CD4-positive, CD25-positive, alpha-beta regulatory T cell (primary cell): ENCODE results near the gene SIK3. TPM values are rescaled to one million over a fixed set of nuclear protein-coding genes. Genes with fewer than 3 reads are reported as not detected.
A peak's percentile ranks its signal among the peaks of the same experiment; 100 is the strongest.

Experiments used
- ATAC-seq, 2 donors: fragments of 150-1000 bp; cut with Tn5 transposase; one replicate each; pipeline ENCODE4 v1.10.0; 2021; ENCODE audit warnings: low read depth in 2 of 2, moderate number of reproducible peaks in 2 of 2, moderate library complexity in 1 of 2
- DNase-seq, 3 donors: peaks; one replicate each; pipeline versions ENCODE4 v3.0.0 to v3.0.0-alpha.2; 2012 to 2022; ENCODE audit warnings: mixed read lengths in 1 of 3
- H3K27ac ChIP-seq: one replicate; pipeline ENCODE4 v1.7.0; 2013; ENCODE audit warnings: mild to moderate bottlenecking, low read length; ENCODE audit not compliant: insufficient read depth, poor library complexity, severe bottlenecking
- H3K27me3 ChIP-seq: one replicate; pipeline ENCODE4 v1.7.0; 2013; ENCODE audit warnings: low read length; ENCODE audit not compliant: control insufficient read depth, insufficient read depth
- H3K36me3 ChIP-seq: one replicate; pipeline ENCODE4 v1.7.0; 2013; ENCODE audit warnings: mild to moderate bottlenecking, low read length, moderate library complexity; ENCODE audit not compliant: control insufficient read depth, insufficient read depth
- H3K4me1 ChIP-seq: 2 replicates; pipeline ENCODE4 v1.7.0; 2013; ENCODE audit warnings: mild to moderate bottlenecking, low read length; ENCODE audit not compliant: insufficient read depth, control insufficient read depth, poor library complexity, severe bottlenecking
- H3K4me3 ChIP-seq: one replicate; pipeline ENCODE4 v1.7.0; 2013; ENCODE audit warnings: low read depth, mild to moderate bottlenecking, low read length, moderate library complexity
- H3K9me3 ChIP-seq, 2 experiments: 1 replicate in 1 of 2; 2 replicates in 1 of 2; pipeline ENCODE4 v1.7.0; 2013; ENCODE audit warnings: low read length in 2 of 2, mild to moderate bottlenecking in 1 of 2, moderate library complexity in 1 of 2; ENCODE audit not compliant: control insufficient read depth in 2 of 2
- H3K27ac Mint-ChIP-seq, 3 donors: one replicate each; pipeline ENCODE4 v1.8.0; 2020 to 2022; ENCODE audit warnings: mild to moderate bottlenecking in 3 of 3, mixed read lengths in 3 of 3, moderate library complexity in 2 of 3
- H3K27me3 Mint-ChIP-seq: one replicate; pipeline ENCODE4 v1.8.0; 2022; ENCODE audit warnings: mild to moderate bottlenecking, mixed read lengths
- H3K36me3 Mint-ChIP-seq: one replicate; pipeline ENCODE4 v1.8.0; 2020; ENCODE audit warnings: mixed read lengths
- H3K4me1 Mint-ChIP-seq, 4 donors: one replicate each; pipeline ENCODE4 v1.8.0; 2020 to 2022; ENCODE audit warnings: mixed read lengths in 4 of 4, mild to moderate bottlenecking in 1 of 4
- H3K4me3 Mint-ChIP-seq, 4 donors: one replicate each; pipeline ENCODE4 v1.8.0; 2020 to 2022; ENCODE audit warnings: mild to moderate bottlenecking in 4 of 4, mixed read lengths in 4 of 4, moderate library complexity in 3 of 4
- H3K9me3 Mint-ChIP-seq, 7 donors: one replicate each; pipeline ENCODE4 v1.8.0; 2020 to 2022; ENCODE audit warnings: mixed read lengths in 7 of 7, mild to moderate bottlenecking in 3 of 7, moderate library complexity in 2 of 7
- polyA plus RNA-seq, 4 donors: library from polyadenylated mRNA; unstranded; fragments of 300-500 nt; fragmentation: Illumina TruSeq; gene quantifications; one replicate each; pipeline ENCODE4 v1.2.3, GENCODE V29; 2021
- total RNA-seq: library from RNA; stranded (reverse); gene quantifications from one replicate; pipeline ENCODE4 v1.2.3, GENCODE V29; 2022

SIK3 gene
- total and polyA plus RNA-seq, 5 donors from 2014 or later = 7.0 to 55.2 (median 9.4) TPM

DNA sequence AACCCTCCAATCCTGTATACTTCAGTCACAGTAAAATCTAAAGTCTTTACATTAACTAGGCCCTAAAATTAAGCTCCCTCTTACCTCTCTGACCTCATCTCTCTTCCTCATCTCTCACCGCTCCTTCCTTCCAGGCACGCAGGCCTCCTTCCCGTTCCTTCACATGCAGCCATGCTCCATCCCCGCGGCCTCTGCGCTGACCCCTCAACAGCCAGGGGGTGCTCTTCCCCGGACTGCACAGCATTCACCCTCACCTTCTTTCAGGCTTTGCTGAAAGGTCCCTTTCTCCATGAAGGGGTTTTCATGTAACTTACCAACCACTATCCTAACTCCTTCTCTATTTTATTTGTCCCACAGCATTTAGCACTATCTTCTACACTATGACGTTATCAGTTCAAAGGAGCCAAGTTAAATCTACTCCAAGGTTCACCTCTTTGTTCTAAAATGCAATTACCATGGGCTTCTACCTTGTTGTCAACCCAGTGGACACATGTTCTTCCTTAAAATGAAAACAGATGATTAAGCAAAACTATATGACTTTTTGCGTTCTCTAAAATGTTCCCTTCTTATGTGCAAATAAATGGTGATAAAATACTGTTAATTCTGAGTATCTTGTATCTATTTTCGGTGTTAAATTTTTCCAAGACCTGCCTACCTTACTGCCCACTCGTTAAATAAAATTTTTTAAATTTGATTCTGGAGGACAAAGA, 203.0 kb downstream of the SIK3 start:
- peaks cover 8 to 17% (median 14%) of the 10 kb centered on the region in 4 donors for H3K4me1 Mint-ChIP-seq
- H3K36me3 ChIP-seq = peaks cover 35% of the 10 kb centered on the region
- ATAC-seq (no peak), DNase-seq (peak in 1 of 3 donors; percentile 26)
- H3K27me3 ChIP-seq = no peaks in the 10 kb centered on the region
- H3K4me1 ChIP-seq = peaks cover 2% of the 10 kb centered on the region
- H3K4me3 Mint-ChIP-seq = no peak overlapping the region
- no peak overlapping the region for H3K27ac ChIP-seq
- H3K9me3 Mint-ChIP-seq = peaks cover 0 to 6% (median 0%) of the 10 kb centered on the region in 7 donors
- no peaks in the 10 kb centered on the region for H3K9me3 ChIP-seq
- no peak overlapping the region for H3K4me3 ChIP-seq
- H3K36me3 Mint-ChIP-seq = peaks cover 44% of the 10 kb centered on the region
- H3K27ac Mint-ChIP-seq = peak overlapping the region in 2 of 3 donors; percentile 39 to 83
- H3K27me3 Mint-ChIP-seq = no peaks in the 10 kb centered on the region

- DNase-seq = no peak
- ATAC-seq = no peak
- Mint-ChIP-seq H3K9me3 (no peaks in the 10 kb centered on the region), H3K4me3 (no peak overlapping the region), H3K27me3 (no peaks in the 10 kb centered on the region), H3K4me1 (peaks cover 12 to 19% (median 14%) of the 10 kb centered on the region in 4 donors), H3K27ac (peak overlapping the region; percentile 39 to 72 (median 44)), H3K36me3 (peaks cover 37% of the 10 kb centered on the region)
- Histone ChIP-seq H3K4me1 (peaks cover 6% of the 10 kb centered on the region), H3K4me3 (no peak overlapping the region), H3K27ac (no peak overlapping the region), H3K36me3 (peaks cover 35% of the 10 kb centered on the region), H3K9me3 (no peaks in the 10 kb centered on the region), H3K27me3 (no peaks in the 10 kb centered on the region)
Measured at GRCh38 chr11:116893906-116894305, 204.3 kb downstream of the SIK3 start.

DNA sequence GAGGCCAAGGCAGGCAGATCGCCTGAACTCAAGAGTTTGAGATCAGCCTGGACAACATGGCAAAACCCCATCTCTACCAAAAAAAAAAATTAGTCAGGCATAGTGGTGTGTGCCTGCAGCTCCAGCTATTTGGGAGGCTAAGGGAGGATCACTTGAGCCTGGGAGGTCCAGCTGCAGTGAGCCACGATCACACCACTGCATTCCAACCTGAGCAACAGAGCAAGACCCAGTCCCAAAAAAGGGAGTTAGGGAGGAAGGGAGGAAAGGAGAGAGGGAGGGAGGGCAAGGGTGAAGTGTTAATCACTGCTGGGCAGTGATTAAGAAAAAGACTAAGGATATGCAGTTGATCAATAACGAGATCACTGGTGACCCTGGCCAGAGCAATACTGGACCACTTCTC, 204.8 kb downstream of the SIK3 start:
- peaks cover 37% of the 10 kb centered on the region for H3K36me3 Mint-ChIP-seq
- no peak overlapping the region for H3K27ac ChIP-seq
- no peaks in the 10 kb centered on the region for H3K27me3 ChIP-seq
- peaks cover 6% of the 10 kb centered on the region for H3K4me1 ChIP-seq
- H3K4me3 Mint-ChIP-seq = no peak overlapping the region
- ATAC-seq = no peak
- peak overlapping the region in 2 of 3 donors; percentile 39 to 57 for H3K27ac Mint-ChIP-seq
- DNase-seq = no peak
- H3K4me1 Mint-ChIP-seq = peaks cover 14 to 19% (median 15%) of the 10 kb centered on the region in 4 donors
- no peak overlapping the region for H3K4me3 ChIP-seq
- H3K27me3 Mint-ChIP-seq = no peaks in the 10 kb centered on the region
- peaks cover 35% of the 10 kb centered on the region for H3K36me3 ChIP-seq
- H3K9me3 Mint-ChIP-seq = no peaks in the 10 kb centered on the region
- no peaks in the 10 kb centered on the region for H3K9me3 ChIP-seq

DNA sequence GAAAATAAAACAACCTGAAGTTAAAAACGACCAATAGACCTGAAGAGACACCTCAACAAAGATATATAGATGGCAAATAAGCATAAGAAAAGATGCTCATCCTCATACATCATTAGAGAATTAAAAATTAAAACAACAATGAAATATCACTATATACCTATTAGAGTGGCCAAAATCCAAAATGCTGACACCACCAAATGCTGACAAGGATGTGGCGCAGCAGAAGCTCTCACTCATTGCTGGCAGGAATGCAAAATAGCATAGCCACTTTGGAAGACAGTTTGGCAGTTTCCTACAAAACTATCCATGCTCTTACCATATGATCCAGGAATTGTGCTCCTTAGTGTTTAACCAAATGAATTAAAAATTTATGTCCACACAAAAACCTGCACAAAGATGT, 205.9 kb downstream of the SIK3 start:
- Histone ChIP-seq H3K9me3 (no peaks in the 10 kb centered on the region), H3K4me3 (no peak overlapping the region), H3K36me3 (peaks cover 35% of the 10 kb centered on the region), H3K4me1 (peaks cover 6% of the 10 kb centered on the region), H3K27me3 (no peaks in the 10 kb centered on the region), H3K27ac (no peak overlapping the region)
- no peaks in the 10 kb centered on the region for H3K9me3 Mint-ChIP-seq
- peaks cover 41% of the 10 kb centered on the region for H3K36me3 Mint-ChIP-seq
- DNase-seq (no peak), ATAC-seq (no peak)
- no peak overlapping the region for H3K27ac Mint-ChIP-seq
- peaks cover 14 to 19% (median 16%) of the 10 kb centered on the region in 4 donors for H3K4me1 Mint-ChIP-seq
- no peaks in the 10 kb centered on the region for H3K27me3 Mint-ChIP-seq
- no peak overlapping the region for H3K4me3 Mint-ChIP-seq

DNA sequence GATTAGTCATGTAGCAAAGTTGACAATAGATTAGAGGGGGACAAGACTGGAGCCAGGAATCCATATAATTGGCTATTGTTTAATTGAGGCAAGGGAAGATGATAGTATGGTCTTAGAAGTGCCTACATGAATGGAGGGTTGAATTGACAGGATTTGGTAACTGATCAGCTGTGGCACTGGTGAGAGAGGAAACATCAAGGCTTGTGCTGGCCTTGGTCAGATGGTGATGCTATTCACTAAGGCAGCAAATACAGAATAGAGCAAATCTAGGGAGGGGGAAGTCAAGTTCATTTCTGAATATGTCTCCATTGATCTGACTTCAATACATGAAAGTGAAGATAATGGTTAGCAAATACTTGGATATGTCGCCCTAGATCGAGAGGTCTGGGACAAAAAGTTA, 206.5 kb downstream of the SIK3 start:
- H3K27ac Mint-ChIP-seq = peak overlapping the region in 2 of 3 donors; percentile 8 to 50
- no peaks in the 10 kb centered on the region for H3K27me3 ChIP-seq
- H3K36me3 Mint-ChIP-seq = peaks cover 41% of the 10 kb centered on the region

DNA sequence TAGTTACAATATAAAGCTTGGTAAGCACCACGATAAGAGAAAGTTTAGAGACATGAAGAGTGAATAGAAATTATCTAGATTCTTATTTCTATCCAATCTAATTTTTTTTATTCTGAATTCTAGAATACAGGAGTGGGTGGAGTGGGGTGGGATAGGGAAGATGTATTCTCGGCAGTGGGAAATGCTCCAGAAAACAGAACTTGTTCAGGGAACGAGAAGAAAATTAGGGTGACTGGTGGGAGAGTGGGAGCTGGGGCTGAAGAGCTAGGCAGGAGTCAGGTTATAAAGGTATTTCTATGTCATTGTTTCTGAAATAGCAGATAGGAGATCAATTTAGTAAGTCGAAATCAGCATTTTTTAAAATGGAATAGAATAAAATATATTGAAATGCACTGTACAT, 207.6 kb downstream of the SIK3 start:
- H3K36me3 ChIP-seq = peaks cover 22% of the 10 kb centered on the region
- Mint-ChIP-seq H3K36me3 (peaks cover 41% of the 10 kb centered on the region), H3K9me3 (no peaks in the 10 kb centered on the region), H3K4me1 (peaks cover 14 to 19% (median 16%) of the 10 kb centered on the region in 4 donors), H3K4me3 (no peak overlapping the region), H3K27me3 (no peaks in the 10 kb centered on the region), H3K27ac (peak overlapping the region in 2 of 3 donors; percentile 87 to 89)
- H3K4me3 ChIP-seq = no peak overlapping the region
- H3K9me3 ChIP-seq = no peaks in the 10 kb centered on the region
- ATAC-seq = no peak
- peaks cover 6% of the 10 kb centered on the region for H3K4me1 ChIP-seq
- H3K27ac ChIP-seq = peak overlapping the region; percentile 31
- H3K27me3 ChIP-seq = no peaks in the 10 kb centered on the region
- DNase-seq = no peak

More for the DNA sequence above, 206.5 kb downstream of the SIK3 start:
- no peak for DNase-seq
- H3K9me3 Mint-ChIP-seq = no peaks in the 10 kb centered on the region
- H3K27me3 Mint-ChIP-seq = no peaks in the 10 kb centered on the region
- H3K4me3 Mint-ChIP-seq = no peak overlapping the region
- Histone ChIP-seq H3K36me3 (peaks cover 32% of the 10 kb centered on the region), H3K4me1 (peaks cover 6% of the 10 kb centered on the region), H3K27ac (no peak overlapping the region), H3K9me3 (no peaks in the 10 kb centered on the region), H3K4me3 (no peak overlapping the region)
- H3K4me1 Mint-ChIP-seq = peaks cover 14 to 19% (median 16%) of the 10 kb centered on the region in 4 donors
- ATAC-seq = no peak

- no peaks in the 10 kb centered on the region for H3K9me3 ChIP-seq
- peaks cover 21% of the 10 kb centered on the region for H3K36me3 ChIP-seq
- H3K4me3 ChIP-seq = no peak overlapping the region
- H3K27me3 Mint-ChIP-seq = no peaks in the 10 kb centered on the region
- no peaks in the 10 kb centered on the region for H3K27me3 ChIP-seq
- H3K27ac ChIP-seq = peak overlapping the region; percentile 31
- H3K4me3 Mint-ChIP-seq = peak overlapping the region in 1 of 4 donors; percentile 36
- H3K4me1 ChIP-seq = peaks cover 6% of the 10 kb centered on the region
- H3K27ac Mint-ChIP-seq = peak overlapping the region in 2 of 3 donors; percentile 87 to 89
- H3K4me1 Mint-ChIP-seq = peaks cover 14 to 17% (median 16%) of the 10 kb centered on the region in 4 donors
- ATAC-seq = peak; percentile 79 to 85
- peaks cover 37% of the 10 kb centered on the region for H3K36me3 Mint-ChIP-seq
- no peaks in the 10 kb centered on the region for H3K9me3 Mint-ChIP-seq
- peak in 2 of 3 donors; percentile 21 to 67 for DNase-seq
Measured at GRCh38 chr11:116890193-116890592, 208.0 kb downstream of the SIK3 start.
